Smooth muscle cell (in vitro differentiated cells): ENCODE data around the gene TPGS1. TPM values are rescaled to one million over a fixed set of nuclear protein-coding genes. Genes with fewer than 3 reads are reported as not detected.

ENCODE experiments used
- DNase-seq: peaks from one replicate; lab custom pipeline; 2025; ENCODE audit not compliant: unreplicated experiment; lab: John Stamatoyannopoulos, UW
- H2AFZ ChIP-seq: fragments of 200-600 bp; sonication (generic); 2 replicates; pipeline ENCODE4 v1.6.0; 2016; ENCODE audit warnings: antibody characterized with exemption, low read depth, mild to moderate bottlenecking
- H3F3A ChIP-seq: fragments of 200-600 bp; sonication (generic); 2 replicates; pipeline ENCODE4 v1.6.0; 2017; ENCODE audit warnings: antibody characterized with exemption, low read depth
- H3K27ac ChIP-seq: fragments of 200-600 bp; sonication (generic); 2 replicates; pipeline ENCODE4 v1.5.1; 2016; ENCODE audit warnings: low read depth, mild to moderate bottlenecking
- H3K27me3 ChIP-seq: fragments of 200-600 bp; sonication (generic); 2 replicates; pipeline ENCODE4 v1.6.1; 2016; ENCODE audit warnings: low read depth, mild to moderate bottlenecking
- H3K36me3 ChIP-seq: fragments of 200-600 bp; sonication (generic); 2 replicates; pipeline ENCODE4 v1.5.1; 2016; ENCODE audit warnings: low read depth
- H3K4me1 ChIP-seq: fragments of 200-600 bp; sonication (generic); 2 replicates; pipeline ENCODE4 v1.5.1; 2016; ENCODE audit warnings: low read depth
- H3K4me2 ChIP-seq: fragments of 200-600 bp; sonication (generic); 2 replicates; pipeline ENCODE4 v1.6.0; 2016; ENCODE audit warnings: mild to moderate bottlenecking
- H3K4me3 ChIP-seq: fragments of 200-600 bp; sonication (generic); 2 replicates; pipeline ENCODE4 v1.5.1; 2016; ENCODE audit warnings: mild to moderate bottlenecking
- H3K79me2 ChIP-seq: fragments of 200-600 bp; sonication (generic); 2 replicates; pipeline ENCODE4 v1.6.0; 2016; ENCODE audit warnings: low read depth, mild to moderate bottlenecking
- H3K9ac ChIP-seq: fragments of 200-600 bp; sonication (generic); 2 replicates; pipeline ENCODE4 v1.6.0; 2016; ENCODE audit warnings: low read depth
- H3K9me3 ChIP-seq: fragments of 200-600 bp; sonication (generic); replicated peaks from 2 replicates; pipeline ENCODE4 v1.5.1; 2016; ENCODE audit warnings: low read depth
- H4K20me1 ChIP-seq: fragments of 200-600 bp; sonication (generic); 2 replicates; pipeline ENCODE4 v1.6.0; 2016; ENCODE audit warnings: low read depth
- WGBS: methylation state at CpG from one replicate; pipeline ENCODE4 v1.1.7; 2016; ENCODE audit warnings: low lambda C conversion rate; 5-methylcytosine and 5-hydroxymethylcytosine counted together
- polyA plus RNA-seq: library from polyadenylated mRNA; unstranded; fragments of >200 nt; fragmentation: Nextera tagmentation; extraction: Ambion mirVana; gene quantifications from 2 replicates; pipeline ENCODE4 v1.2.1, GENCODE V29; 2016
- total RNA-seq: library from RNA; depleted of rRNA; stranded (reverse); fragments of >200 nt; gene quantifications from 2 replicates; pipeline ENCODE4 v1.2.3, GENCODE V29; 2014
- TF ChIP-seq, protein P1 (sequence below): fragments of 200-600 bp; sonication (generic); IDR thresholded peaks from 2 replicates; pipeline ENCODE4 v1.5.1; 2017; ENCODE audit warnings: borderline replicate concordance, mild to moderate bottlenecking, antibody characterized with exemption; ENCODE audit not compliant: insufficient read depth, poor library complexity, severe bottlenecking

Gene TPGS1
- total and polyA plus RNA-seq, 2 experiments from 2014 or later, result 20.5 to 51.3 TPM

- WGBS, result 96% methylated on average over 34 of the region's 35 CpGs
- H4K20me1 ChIP-seq, result no peaks in the 10 kb centered on the region
- DNase-seq, result no peak
Measured at GRCh38 chr19:463483-464207, 43.7 kb upstream of the TPGS1 start.

DNA sequence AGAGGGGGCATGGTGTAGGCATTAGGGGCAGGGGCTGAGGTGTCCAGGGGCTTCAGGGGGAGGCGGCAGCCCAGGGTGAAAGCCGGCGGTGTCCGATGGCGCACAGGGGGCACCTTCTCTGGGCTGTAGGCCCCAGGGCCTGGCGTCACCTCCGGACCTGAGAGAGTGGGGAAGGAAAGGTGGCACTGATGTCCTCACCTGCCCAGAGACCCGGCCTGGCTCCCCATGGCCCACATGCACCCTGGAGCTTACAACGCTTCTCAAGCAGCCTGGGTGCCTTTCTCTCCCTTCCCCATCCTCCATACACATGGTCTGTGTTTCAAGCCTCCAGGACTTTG lies 43.1 kb upstream of the TPGS1 start:
- no peaks in the 10 kb centered on the region for H4K20me1 ChIP-seq
- no peaks in the 10 kb centered on the region for H3K9me3 ChIP-seq
- H3K4me3 ChIP-seq, result no peak overlapping the region
- H3K4me2 ChIP-seq, result no peak overlapping the region
- no peak overlapping the region for H3K9ac ChIP-seq
- H3K36me3 ChIP-seq, result no peaks in the 10 kb centered on the region
- H2AFZ ChIP-seq, result no peak overlapping the region
- H3K79me2 ChIP-seq, result no peaks in the 10 kb centered on the region
- no peak for DNase-seq
- WGBS, result 100% methylated on average over 2 of the region's 9 CpGs
- no peaks in the 10 kb centered on the region for H3K27me3 ChIP-seq
- H3F3A ChIP-seq, result no peaks in the 10 kb centered on the region
- TF ChIP-seq, protein P1, sequence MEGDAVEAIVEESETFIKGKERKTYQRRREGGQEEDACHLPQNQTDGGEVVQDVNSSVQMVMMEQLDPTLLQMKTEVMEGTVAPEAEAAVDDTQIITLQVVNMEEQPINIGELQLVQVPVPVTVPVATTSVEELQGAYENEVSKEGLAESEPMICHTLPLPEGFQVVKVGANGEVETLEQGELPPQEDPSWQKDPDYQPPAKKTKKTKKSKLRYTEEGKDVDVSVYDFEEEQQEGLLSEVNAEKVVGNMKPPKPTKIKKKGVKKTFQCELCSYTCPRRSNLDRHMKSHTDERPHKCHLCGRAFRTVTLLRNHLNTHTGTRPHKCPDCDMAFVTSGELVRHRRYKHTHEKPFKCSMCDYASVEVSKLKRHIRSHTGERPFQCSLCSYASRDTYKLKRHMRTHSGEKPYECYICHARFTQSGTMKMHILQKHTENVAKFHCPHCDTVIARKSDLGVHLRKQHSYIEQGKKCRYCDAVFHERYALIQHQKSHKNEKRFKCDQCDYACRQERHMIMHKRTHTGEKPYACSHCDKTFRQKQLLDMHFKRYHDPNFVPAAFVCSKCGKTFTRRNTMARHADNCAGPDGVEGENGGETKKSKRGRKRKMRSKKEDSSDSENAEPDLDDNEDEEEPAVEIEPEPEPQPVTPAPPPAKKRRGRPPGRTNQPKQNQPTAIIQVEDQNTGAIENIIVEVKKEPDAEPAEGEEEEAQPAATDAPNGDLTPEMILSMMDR, result no peak
- H3K4me1 ChIP-seq, result no peaks in the 10 kb centered on the region
- no peak overlapping the region for H3K27ac ChIP-seq

More at GRCh38 chr19:463483-464207, 43.7 kb upstream of the TPGS1 start:
- Histone ChIP-seq H3K9ac (no peak overlapping the region), H2AFZ (no peak overlapping the region), H3K36me3 (no peaks in the 10 kb centered on the region), H3F3A (no peaks in the 10 kb centered on the region), H3K79me2 (no peaks in the 10 kb centered on the region), H3K27me3 (no peaks in the 10 kb centered on the region), H3K4me1 (no peaks in the 10 kb centered on the region), H3K27ac (no peak overlapping the region), H3K4me3 (no peak overlapping the region), H3K9me3 (no peaks in the 10 kb centered on the region), H3K4me2 (no peak overlapping the region)
- TF ChIP-seq, protein P1, result no peak

DNA sequence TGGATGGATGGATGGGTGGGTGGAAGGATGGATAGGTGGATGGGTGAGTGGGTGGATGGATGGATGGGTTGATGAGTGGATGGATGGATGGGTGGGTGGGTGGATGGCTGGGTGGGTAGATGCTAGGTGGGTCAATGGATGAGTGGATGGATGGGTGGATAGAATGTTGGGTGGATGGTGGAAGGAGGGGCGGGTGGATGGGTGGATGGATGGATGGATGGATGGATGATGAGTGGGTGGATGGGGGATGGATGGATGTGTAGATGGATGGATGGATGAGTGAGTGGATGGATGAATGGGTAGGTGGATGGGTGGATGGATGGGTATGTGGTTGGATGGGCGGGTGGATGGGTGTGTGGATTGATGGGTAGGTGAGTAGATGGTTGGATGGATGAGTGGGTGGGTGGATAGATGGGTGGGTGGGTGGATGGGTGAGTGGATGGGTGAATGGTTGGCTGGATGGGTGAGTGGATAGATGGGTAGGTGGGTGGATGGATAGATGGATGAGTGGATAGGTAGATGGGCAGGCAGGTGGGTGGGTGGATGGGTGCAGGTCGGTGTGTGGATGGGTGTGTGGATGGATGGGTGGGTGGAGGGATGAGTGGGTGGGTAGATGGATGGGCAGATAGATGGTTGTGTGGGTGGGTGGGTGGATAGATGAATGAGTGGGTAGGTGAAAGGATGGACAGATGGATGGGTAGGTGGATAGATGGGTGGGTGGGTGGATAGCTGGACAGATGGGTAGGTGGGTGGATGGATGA lies 42.1 kb upstream of the TPGS1 start:
- no peaks in the 10 kb centered on the region for H3F3A ChIP-seq
- no peak for DNase-seq
- no peak overlapping the region for H3K4me2 ChIP-seq
- no peak overlapping the region for H3K4me3 ChIP-seq
- H3K79me2 ChIP-seq, result no peaks in the 10 kb centered on the region
- no peaks in the 10 kb centered on the region for H3K4me1 ChIP-seq
- H3K27me3 ChIP-seq, result no peaks in the 10 kb centered on the region
- WGBS, result 90% methylated on average over 1 of the region's 3 CpGs
- no peaks in the 10 kb centered on the region for H3K36me3 ChIP-seq
- no peak overlapping the region for H2AFZ ChIP-seq
- no peaks in the 10 kb centered on the region for H4K20me1 ChIP-seq
- TF ChIP-seq, protein P1, result no peak
- H3K27ac ChIP-seq, result no peak overlapping the region
- no peak overlapping the region for H3K9ac ChIP-seq
- no peaks in the 10 kb centered on the region for H3K9me3 ChIP-seq
